HG02798 (cell line): ENCODE measurements around the gene NR3C1.
A peak's percentile ranks its signal among the peaks of the same experiment; 100 is the strongest.

Experiments
- ATAC-seq: cut with Tn5 transposase; IDR thresholded peaks from one replicate; pipeline ENCODE4 v1.9.1; 2021; ENCODE audit warnings: mild to moderate bottlenecking; ENCODE audit not compliant: unreplicated experiment, poor library complexity

NR3C1 gene

GRCh38 chr5:143400541-143401226, 2.8 kb downstream of the NR3C1 start:
- ATAC-seq, result no peak

DNA sequence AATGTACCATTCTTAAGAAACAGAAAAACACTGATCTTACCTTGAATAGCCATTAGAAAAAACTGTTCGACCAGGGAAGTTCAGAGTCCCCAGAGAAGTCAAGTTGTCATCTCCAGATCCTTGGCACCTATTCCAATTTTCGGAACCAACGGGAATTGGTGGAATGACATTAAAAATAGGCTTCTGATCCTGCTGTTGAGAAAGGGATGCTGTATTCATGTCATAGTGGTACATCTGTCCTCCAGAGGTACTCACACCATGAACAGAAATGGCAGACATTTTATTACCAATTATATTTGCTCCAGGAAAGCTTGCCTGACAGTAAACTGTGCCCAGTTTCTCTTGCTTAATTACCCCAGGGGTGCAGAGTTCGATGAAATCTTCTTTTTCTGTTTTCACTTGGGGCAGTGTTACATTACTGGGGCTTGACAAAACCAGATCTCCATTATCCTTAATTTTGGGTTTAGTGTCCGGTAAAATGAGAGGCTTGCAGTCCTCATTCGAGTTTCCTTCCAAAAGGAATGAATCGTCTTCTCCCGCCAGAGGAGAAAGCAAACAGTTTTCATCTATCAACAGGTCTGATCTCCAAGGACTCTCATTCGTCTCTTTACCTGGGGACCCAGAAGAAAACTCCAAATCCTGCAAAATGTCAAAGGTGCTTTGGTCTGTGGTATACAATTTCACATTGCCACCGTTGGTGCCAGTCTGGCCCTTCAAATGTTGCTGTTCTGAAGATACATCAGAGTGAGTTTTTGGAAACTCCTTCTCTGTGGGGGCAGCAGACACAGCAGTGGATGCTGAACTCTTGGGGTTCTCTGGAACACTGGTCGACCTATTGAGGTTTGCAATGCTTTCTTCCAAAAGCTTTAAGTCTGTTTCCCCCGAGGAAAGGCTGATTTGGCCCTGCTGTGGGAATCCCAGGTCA, 3.6 kb downstream of the NR3C1 start:
- ATAC-seq, result no peak

- no peak for ATAC-seq
Measured at GRCh38 chr5:143398451-143399237, 4.8 kb downstream of the NR3C1 start.

DNA sequence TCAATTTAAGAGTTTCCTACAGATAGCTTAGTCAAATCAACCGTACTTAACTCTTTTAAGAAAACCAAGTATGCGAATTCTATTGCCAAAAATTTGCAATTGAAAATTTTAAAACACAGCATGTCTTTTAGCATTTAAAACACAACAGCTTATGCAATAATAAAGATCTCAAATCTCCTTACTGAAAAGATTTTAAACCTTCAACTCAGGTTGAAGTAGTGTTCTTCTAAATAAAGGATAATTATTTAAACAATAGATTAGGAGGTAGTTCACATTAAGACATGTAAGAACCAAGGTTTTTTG, 5.5 kb downstream of the NR3C1 start:
- no peak for ATAC-seq

- ATAC-seq, result no peak
Measured at GRCh38 chr5:143397302-143398052, 6.0 kb downstream of the NR3C1 start.

DNA sequence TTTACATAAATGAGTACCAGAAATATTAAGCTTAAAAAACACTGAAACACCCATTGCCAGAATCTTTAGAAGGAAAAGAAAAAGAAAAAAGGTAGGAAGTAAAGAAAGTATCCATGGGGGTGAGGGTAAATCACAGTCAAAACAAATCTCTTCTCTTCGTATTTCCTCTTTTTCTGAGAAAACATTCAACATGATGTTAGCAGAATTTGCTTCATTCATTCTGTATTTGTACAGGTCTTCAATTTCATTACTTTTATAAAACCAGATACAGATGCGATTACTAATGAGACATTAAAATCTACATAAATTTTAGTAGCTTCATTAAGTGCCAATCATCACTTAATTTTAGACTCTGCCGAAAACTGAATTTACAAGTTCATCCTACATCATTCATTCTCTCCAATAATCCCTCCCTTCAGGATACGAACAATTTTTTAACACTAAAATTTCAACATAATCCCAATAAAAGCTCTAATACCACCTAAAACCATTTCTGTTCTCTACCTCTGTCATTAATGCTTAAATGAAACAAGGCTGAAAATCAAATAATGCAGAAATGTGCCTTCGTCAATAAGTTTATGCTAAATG, 7.0 kb downstream of the NR3C1 start:
- ATAC-seq, result no peak

DNA sequence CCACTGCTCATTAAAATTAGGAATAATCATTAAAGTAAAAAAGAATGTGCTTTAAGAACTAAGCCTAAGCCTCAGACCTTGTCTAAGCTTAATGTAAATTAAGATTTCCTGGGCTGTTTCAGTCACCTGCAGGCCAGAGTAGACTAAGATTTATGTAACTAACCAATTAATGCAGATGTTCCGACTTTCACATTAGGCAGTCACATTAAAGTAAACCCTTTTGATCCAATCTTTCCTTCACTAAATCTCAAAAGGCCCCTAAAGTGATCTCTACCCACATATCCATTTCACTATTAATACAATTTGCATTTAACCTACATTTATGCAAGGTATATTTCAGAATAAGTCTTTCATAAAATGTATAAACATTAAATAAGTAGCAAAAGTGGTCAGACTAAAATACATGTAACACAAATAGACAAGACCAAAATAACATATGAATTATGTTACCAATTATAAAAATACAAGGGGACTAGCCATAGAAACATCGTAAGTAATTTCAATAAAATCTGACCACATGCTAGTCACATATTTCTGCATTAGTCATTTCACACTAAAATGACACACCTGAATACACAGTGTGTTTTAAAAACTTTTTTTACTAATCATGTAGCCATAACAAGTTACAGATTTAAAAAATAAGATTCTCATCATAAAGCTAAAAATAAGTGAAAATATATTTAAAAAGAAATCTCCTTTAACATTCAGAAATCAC, 7.7 kb downstream of the NR3C1 start:
- ATAC-seq, result peak; percentile 33

DNA sequence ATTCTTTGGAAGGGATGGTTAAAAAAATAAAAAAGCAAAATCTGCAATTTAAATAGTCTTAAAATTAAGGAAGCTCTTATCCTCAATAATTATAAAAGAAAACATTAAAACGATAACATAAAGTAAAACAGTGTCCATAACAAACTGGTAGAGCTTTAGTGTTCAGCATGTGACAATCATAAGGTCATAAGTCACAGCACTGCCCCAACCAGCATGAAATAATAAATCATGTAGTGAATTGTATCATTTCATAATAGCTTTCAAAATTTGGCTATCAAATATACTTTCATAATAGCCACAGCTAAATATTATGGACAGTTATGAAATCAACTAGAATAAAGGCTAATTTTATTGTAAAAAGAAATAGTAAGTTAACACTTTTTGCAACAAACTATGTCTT, 10.0 kb downstream of the NR3C1 start:
- ATAC-seq, result no peak

GRCh38 chr5:143390941-143391340, 12.5 kb downstream of the NR3C1 start:
- no peak for ATAC-seq

DNA sequence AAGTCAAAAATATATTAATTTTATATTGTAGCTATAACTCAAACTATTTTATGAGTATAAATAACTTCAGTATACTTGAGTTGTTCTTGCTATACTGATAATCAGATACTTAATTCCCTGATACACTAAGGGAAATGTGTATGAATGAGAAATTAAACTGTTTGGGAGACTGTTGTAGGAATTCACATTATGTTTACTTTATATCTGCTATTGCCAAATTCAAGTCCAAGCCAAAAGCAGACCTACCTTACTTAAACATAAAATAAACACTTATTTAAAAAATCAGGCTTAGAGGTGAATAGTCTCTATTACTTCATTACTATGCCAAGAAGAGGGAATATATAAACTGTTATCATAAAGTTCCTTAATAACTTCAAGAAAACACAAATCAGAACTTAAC, 13.2 kb downstream of the NR3C1 start:
- ATAC-seq, result no peak

GRCh38 chr5:143386725-143387124, 16.8 kb downstream of the NR3C1 start:
- ATAC-seq, result no peak

DNA sequence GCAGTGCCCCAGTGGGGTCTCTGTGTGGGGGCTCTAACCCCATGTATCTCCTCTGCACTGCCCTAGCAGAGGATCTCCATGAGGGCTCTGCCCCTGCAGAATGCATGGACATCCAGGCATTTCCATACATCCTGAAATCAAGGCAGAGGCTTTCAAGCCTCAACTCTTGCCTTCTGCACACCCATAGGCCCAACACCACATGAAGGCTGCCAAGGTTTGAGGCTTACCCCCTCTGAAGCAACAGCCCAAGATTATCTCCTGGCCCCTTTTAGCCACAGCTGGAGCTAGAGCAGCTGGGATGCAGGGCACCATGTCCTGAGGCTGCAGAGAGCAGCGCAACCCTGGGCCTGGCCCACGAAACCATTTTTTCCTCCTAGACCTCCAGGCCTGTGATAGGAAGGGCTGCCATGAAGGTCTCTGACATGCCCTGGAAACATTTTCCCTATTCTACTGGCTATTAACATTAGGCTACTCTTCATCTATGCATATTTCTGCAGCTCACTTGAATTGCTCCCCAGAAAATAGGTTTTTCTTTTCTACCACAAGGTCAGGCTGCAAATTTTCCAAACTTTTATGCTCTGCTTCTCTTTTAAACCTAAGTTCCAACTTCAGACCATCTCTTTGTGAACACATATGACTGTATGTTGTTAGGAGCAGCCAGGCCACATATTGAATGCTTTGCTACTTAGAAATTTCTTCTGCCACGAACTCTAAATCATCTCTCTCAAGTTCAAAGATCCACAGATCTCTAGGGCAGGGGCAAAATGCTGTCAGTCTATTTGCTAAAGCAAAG, 18.4 kb downstream of the NR3C1 start:
- no peak for ATAC-seq

DNA sequence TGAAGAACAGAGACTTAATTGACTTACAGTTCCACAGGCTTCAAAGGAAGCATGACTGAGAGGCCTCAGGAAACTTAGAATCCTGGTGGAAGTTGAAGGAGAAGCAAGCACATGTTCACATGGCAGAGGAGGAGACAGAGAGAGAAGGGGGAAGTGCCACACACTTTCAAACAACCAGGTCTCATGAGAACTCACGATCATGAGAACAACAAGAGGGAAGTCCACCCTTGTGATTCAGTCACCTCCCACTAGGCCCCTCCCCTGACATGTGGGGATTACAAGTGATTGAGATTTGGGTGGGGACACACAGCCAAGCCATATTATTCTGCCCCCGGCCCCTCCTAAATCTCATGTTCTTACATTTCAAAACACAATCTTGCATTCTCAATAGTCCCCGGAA, 19.5 kb downstream of the NR3C1 start:
- no peak for ATAC-seq

- no peak for ATAC-seq
Measured at GRCh38 chr5:143379606-143380005, 23.9 kb downstream of the NR3C1 start.

DNA sequence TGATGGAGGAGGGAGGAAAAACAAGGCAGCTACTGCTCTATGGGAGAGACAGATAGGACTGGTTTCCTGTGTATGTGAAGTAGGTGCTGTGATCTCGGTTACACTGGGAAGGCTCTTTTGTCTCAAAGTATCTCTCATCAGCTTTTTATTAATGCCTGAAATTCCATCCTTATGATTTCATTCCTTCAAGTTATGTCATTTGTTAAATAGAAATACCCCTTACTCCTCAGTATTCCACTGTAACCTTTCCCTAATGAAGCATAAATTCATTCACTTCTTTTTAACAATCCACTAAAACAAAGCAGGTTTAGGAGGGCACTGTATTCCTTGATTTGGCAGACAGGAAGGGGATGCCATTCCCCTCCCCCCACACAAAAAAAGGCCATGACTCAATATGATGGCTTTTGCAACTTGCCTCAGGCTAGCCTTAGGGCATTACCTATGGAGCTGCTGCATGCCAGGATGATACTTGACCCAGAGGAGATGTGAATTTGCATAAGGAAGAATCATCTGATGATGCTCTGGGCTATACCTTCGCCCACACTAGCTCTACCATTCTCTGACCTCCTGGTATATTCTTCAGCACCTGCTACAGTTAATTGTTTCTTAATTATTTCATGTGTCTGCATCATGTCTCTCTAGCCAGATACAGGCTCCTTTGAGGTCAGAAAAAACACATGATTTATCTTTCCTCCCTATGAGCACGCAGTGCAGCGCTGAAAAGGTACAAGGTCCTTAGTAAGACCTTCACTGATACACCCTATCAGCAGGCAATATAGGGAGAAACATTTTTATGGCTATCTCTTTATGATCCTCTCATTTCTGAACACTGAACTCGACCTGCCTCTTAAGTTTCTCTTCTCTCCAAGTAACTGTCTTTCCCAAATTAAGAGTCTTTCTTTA, 26.3 kb downstream of the NR3C1 start:
- ATAC-seq, result no peak

GRCh38 chr5:143376195-143376779, 27.2 kb downstream of the NR3C1 start:
- ATAC-seq, result no peak

GRCh38 chr5:143374496-143375217, 28.8 kb downstream of the NR3C1 start:
- no peak for ATAC-seq
